WERI-Rb-1 (cell line): ENCODE data around the gene CUL1.

Experiments
- DNase-seq: peaks from one replicate; pipeline ENCODE4 v3.0.0-alpha.2; 2020
- H3K27ac ChIP-seq: fragments of 250-450 bp; sonication (Bioruptor Pico); 2 replicates; pipeline ENCODE4 v1.5.1; 2020; ENCODE audit warnings: mild to moderate bottlenecking, moderate library complexity
- H3K27me3 ChIP-seq: fragments of 250-450 bp; sonication (Bioruptor Pico); 2 replicates; pipeline ENCODE4 v1.5.1; 2021; ENCODE audit warnings: mild to moderate bottlenecking, low read depth, moderate library complexity; ENCODE audit not compliant: insufficient read depth, severe bottlenecking
- H3K36me3 ChIP-seq: fragments of 250-450 bp; sonication (Bioruptor Pico); 2 replicates; pipeline ENCODE4 v1.5.1; 2020; ENCODE audit warnings: mild to moderate bottlenecking, moderate library complexity
- H3K4me3 ChIP-seq: 2 replicates; pipeline ENCODE4 v1.5.1; 2011; ENCODE audit warnings: low read depth, mild to moderate bottlenecking, control low read depth, low read length
- H3K9me3 ChIP-seq: fragments of 250-450 bp; sonication (Bioruptor Pico); 2 replicates; pipeline ENCODE4 v1.5.1; 2021; ENCODE audit warnings: mild to moderate bottlenecking, moderate library complexity; ENCODE audit not compliant: severe bottlenecking
- TF ChIP-seq, protein P1 (sequence below): IDR thresholded peaks from 2 replicates; pipeline ENCODE4 v1.5.1; 2011; ENCODE audit warnings: low read depth, mild to moderate bottlenecking, control low read depth, inconsistent platforms, low read length

CUL1 gene

GRCh38 chr7:148672041-148672440 is 26.7 kb upstream of the CUL1 start:
- no peaks in the 10 kb centered on the region for H3K36me3 ChIP-seq
- H3K27me3 ChIP-seq = no peaks in the 10 kb centered on the region
- DNase-seq = no peak
- H3K27ac ChIP-seq = peak overlapping the region; percentile 31; the same call in 1 of the 2 replicates
- TF ChIP-seq, protein P1, sequence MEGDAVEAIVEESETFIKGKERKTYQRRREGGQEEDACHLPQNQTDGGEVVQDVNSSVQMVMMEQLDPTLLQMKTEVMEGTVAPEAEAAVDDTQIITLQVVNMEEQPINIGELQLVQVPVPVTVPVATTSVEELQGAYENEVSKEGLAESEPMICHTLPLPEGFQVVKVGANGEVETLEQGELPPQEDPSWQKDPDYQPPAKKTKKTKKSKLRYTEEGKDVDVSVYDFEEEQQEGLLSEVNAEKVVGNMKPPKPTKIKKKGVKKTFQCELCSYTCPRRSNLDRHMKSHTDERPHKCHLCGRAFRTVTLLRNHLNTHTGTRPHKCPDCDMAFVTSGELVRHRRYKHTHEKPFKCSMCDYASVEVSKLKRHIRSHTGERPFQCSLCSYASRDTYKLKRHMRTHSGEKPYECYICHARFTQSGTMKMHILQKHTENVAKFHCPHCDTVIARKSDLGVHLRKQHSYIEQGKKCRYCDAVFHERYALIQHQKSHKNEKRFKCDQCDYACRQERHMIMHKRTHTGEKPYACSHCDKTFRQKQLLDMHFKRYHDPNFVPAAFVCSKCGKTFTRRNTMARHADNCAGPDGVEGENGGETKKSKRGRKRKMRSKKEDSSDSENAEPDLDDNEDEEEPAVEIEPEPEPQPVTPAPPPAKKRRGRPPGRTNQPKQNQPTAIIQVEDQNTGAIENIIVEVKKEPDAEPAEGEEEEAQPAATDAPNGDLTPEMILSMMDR = no peak
- H3K4me3 ChIP-seq = no peak overlapping the region
- H3K9me3 ChIP-seq = peaks cover 22% of the 10 kb centered on the region

- TF ChIP-seq, protein P1 = no peak
- no peak for DNase-seq
These were observed 24.0 kb upstream of the CUL1 start for GRCh38 chr7:148674689-148675088.

GRCh38 chr7:148676291-148676690 is 22.4 kb upstream of the CUL1 start:
- H3K36me3 ChIP-seq = no peaks in the 10 kb centered on the region
- TF ChIP-seq, protein P1 = no peak
- no peak for DNase-seq
- H3K27ac ChIP-seq = no peak overlapping the region
- H3K27me3 ChIP-seq = no peaks in the 10 kb centered on the region
- H3K4me3 ChIP-seq = no peak overlapping the region
- H3K9me3 ChIP-seq = peaks cover 20% of the 10 kb centered on the region

More at GRCh38 chr7:148674689-148675088, 24.0 kb upstream of the CUL1 start:
- Histone ChIP-seq H3K4me3 (no peak overlapping the region), H3K9me3 (peaks cover 22% of the 10 kb centered on the region), H3K27me3 (no peaks in the 10 kb centered on the region), H3K27ac (no peak overlapping the region), H3K36me3 (no peaks in the 10 kb centered on the region)

DNA sequence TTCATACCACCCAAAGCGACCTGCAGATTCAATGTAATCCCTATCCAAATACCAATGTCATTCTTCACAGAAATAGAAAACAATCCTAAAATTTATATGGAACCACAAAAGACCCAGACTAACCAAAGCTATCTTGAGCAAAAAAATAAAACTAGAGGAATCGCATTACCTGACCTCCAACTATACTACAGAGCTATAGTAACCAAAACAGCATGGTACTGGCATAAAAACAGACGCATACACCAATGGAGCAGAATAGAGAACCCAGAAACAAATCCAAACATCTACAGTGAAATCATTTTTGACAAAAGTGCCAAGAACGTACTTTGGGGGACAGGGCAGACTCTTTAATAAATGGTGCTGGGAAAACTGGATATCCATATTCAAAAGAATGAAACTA is 16.9 kb upstream of the CUL1 start:
- TF ChIP-seq, protein P1 = no peak
- Histone ChIP-seq H3K4me3 (no peak overlapping the region), H3K27ac (no peak overlapping the region), H3K36me3 (no peaks in the 10 kb centered on the region), H3K9me3 (peaks cover 5% of the 10 kb centered on the region), H3K27me3 (no peaks in the 10 kb centered on the region)
- DNase-seq = no peak

GRCh38 chr7:148684289-148684830 is 14.3 kb upstream of the CUL1 start:
- no peak for DNase-seq
- Histone ChIP-seq H3K36me3 (no peaks in the 10 kb centered on the region), H3K4me3 (no peak overlapping the region), H3K27ac (no peak overlapping the region), H3K27me3 (no peaks in the 10 kb centered on the region), H3K9me3 (peaks cover 5% of the 10 kb centered on the region)
- TF ChIP-seq, protein P1 = no peak

DNA sequence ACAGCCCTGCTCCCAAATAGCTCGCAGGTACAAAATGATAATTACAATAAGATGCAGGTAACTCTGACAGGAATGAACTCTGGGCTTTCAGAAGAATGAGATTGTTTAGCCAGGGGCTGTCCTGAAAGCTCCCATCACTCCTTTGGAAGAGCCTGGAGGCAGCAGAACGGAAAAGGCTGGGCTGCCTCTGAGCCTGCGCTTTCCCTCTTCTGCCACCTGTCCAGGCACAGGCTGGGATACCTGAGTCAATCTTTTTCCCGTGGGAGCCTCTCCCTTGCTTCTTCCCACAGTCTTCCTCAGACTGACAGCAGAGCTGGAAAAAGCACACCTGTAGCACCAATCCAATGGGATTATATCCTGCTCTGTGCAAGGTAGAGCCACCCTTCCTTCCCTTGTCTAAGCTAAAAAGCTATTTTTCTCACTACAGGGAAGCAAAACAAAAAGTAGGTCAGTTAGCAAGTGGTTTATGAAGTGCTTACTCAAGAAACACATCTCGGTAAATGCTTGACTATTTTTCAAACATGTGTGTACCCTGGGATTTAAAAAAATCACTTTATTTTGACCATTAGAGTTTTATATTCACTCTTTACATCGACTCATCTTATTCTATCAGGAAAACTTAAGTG is 12.3 kb upstream of the CUL1 start:
- Histone ChIP-seq H3K9me3 (peaks cover 5% of the 10 kb centered on the region), H3K4me3 (peak overlapping the region; percentile 4; the same call in 1 of the 2 replicates), H3K27ac (no peak overlapping the region), H3K36me3 (no peaks in the 10 kb centered on the region), H3K27me3 (no peaks in the 10 kb centered on the region)
- DNase-seq = no peak
- TF ChIP-seq, protein P1 = no peak
